ENCODE data around the gene KCP.

The KCP gene

GRCh38 chr7:128831178-128831993, 79.1 kb downstream of the KCP start:
- H3K4me3 ChIP-seq (ENCODE audit: low read depth, low read length) = no peak overlapping the region
- no peak for TF ChIP-seq CTCF (IDR thresholded peaks at IDR 0.05; ENCODE audit: low read depth, low read length, missing control alignments)
- DNase-seq (ENCODE audit: low read depth) = no peak

DNA sequence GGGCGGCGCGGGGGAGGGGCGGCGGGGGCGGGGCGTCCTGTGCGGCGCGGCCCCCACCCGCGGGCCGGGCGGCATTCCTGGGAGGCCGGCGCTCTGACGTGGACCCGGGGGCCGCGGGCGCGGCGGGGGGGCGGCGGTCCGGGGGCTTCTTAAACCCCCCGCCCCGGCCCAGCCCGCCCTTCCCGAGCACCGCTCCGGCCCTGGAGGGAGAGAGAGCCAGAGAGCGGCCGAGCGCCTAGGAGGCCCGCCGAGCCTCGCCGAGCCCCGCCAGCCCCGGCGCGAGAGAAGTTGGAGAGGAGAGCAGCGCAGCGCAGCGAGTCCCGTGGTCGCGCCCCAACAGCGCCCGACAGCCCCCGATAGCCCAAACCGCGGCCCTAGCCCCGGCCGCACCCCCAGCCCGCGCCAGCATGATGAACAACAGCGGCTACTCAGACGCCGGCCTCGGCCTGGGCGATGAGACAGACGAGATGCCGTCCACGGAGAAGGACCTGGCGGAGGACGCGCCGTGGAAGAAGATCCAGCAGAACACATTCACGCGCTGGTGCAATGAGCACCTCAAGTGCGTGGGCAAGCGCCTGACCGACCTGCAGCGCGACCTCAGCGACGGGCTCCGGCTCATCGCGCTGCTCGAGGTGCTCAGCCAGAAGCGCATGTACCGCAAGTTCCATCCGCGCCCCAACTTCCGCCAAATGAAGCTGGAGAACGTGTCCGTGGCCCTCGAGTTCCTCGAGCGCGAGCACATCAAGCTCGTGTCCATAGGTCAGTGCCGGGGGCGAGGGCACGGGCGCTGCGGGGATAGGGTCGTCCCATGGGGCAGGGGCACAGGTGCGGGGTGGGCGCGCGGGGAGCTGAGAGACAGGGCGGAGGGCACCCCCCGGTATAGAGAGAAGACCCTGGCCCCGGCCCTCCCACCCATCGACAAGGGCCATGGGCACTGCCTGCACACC, 80.0 kb downstream of the KCP start, which contains the start of gene FLNC:
FLNC (plus strand) TSS at position 176 of the 947 bp plus-strand sequence; CDS start at position 408, 232 bp downstream.
- H3K4me3 ChIP-seq (ENCODE audit: low read depth, low read length) = no peak within 1 kb of the TSS
- TF ChIP-seq CTCF (IDR thresholded peaks at IDR 0.05; ENCODE audit: low read depth, low read length, missing control alignments) = no peak
- no peak for DNase-seq (ENCODE audit: low read depth)

DNA sequence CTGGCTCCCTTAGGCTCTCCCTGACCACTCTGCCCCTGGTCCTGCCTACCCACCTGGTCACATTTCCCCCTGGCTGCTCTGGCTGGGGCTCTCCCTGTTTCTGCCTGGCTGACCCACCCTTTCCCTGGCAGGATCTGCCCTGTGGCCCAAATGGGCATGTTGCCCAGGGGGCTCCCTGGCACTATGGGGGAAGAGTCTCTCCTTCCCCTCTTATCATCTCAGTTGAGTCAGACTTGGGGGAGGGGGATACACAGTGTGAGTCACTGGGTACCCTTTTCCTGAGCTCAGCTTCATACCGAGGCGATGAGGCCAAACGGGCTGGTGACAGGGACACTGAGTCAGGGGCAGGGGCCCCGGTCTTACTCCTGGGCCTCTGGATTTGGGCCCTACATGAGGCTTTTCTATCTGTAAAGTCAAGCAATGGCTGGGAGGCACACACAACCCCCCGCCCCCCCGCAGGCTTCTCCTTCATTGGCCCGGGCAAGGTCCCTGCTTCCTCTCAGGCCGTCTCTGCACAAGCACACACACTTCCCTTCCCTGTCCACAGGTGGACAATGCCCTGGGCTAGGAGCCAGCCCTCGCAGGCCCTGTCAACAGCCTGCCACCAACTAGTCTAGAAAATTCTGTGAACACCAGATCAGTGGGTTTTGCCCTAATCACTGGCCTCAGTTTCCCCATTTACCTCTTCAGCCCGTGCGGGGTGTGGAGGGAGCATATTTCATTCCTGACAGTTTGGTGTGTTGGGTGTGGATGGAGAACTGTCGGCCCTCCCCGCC, 80.9 kb downstream of the KCP start:
- no peak for DNase-seq (ENCODE audit: low read depth)
- no peak overlapping the region for H3K4me3 ChIP-seq (ENCODE audit: low read depth, low read length)
- TF ChIP-seq CTCF (IDR thresholded peaks at IDR 0.05; ENCODE audit: low read depth, low read length, missing control alignments) = no peak

DNA sequence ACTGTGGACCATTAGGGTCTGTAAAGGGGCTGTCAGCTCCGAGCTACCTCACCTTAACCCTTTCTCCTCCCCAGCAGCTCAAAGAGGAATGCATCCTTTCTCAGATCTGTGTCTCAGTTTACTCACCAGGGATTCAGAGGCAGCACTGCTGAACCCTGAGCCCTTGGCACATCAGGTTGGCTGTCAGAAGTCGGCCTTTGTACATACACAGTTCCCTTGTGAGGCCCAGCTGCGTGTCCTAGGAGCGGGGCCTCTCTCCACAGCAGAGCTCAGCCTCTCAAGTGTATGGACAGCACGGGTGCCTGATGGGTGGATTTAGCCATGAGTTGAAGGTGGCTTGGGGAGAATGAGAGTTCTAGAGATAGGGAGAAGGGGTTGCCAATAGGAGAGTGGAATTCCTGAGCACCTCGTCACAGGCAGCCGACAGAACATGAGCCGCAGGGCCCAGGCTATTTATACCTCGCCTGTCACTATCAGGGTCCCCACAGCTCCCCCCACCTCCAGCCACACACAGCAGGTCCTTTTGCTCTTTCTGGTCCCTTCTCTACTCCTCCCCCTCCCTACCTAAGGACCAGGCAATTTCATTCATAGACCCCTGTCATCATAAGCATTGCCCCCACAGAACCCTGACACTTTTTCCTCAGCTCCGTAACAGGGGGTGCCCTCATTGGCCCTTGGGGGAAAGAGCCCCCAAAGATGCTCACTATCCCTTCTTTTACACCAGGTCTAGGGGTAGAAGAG, 82.4 kb downstream of the KCP start:
- no peak for TF ChIP-seq CTCF (IDR thresholded peaks at IDR 0.05; ENCODE audit: low read depth, low read length, missing control alignments)
- no peak overlapping the region for H3K4me3 ChIP-seq (ENCODE audit: low read depth, low read length)
- no peak for DNase-seq (ENCODE audit: low read depth)

GRCh38 chr7:128827248-128827958, 83.1 kb downstream of the KCP start:
- no peak overlapping the region for H3K4me3 ChIP-seq (ENCODE audit: low read depth, low read length)
- no peak for TF ChIP-seq CTCF (IDR thresholded peaks at IDR 0.05; ENCODE audit: low read depth, low read length, missing control alignments)
- DNase-seq (ENCODE audit: low read depth) = no peak

Data from GM12864 (cell line).